Pulmonary artery endothelial cell (primary cell): ENCODE measurements around the gene HS6ST1. TPM values are rescaled to one million over a fixed set of nuclear protein-coding genes. Genes with fewer than 3 reads are reported as not detected.
"Not testable (repeated sequence)": the region's sequence is repeated elsewhere in the genome, so short reads cannot be mapped to it uniquely, and the experiment has no call there.

ENCODE experiments used
- DNase-seq: peaks from one replicate; pipeline ENCODE4 v3.0.0-alpha.2; 2011; ENCODE audit warnings: low read depth, low spot score
- total RNA-seq: library from RNA; depleted of rRNA; stranded (reverse); fragments of >200 nt; gene quantifications from 2 replicates; pipeline ENCODE4 v1.2.3, GENCODE V29; 2014

The HS6ST1 gene
- total RNA-seq, 1 donor from 2014 or later = 13.3 TPM

DNA sequence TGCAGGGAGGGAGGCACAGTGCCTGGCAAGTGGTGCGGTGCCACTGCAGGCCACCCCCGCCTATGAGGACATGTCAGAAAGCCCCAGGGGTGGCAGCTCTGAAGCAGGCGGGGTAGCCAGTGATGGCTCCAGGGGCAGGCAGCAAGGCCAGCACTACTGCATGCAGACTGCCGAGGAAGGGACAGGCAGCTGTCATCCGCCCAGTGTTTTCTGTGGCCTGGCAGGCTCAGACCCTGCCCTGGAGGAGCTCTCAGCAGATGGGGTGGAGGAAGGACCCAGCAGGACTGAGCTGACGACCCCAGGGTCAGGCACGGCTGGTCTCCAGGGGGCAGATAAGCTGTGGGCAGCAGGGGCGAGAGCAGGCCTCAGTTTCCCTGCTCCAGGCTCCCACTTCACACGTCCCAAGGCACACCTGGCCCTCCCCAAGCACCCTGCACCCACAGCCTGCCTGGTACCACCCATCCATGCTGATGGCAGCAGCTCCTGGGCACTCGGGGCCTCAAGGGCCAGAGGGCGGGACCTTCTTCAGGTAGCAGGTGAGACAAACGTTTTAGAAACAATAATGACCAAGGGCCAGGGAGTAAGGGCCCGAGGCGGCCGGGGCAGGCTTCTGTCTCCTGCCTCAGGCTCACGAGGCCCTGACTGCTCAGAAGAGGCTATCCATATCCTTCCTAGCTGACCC lies 48.5 kb downstream of the HS6ST1 start:
- no peak for DNase-seq

DNA sequence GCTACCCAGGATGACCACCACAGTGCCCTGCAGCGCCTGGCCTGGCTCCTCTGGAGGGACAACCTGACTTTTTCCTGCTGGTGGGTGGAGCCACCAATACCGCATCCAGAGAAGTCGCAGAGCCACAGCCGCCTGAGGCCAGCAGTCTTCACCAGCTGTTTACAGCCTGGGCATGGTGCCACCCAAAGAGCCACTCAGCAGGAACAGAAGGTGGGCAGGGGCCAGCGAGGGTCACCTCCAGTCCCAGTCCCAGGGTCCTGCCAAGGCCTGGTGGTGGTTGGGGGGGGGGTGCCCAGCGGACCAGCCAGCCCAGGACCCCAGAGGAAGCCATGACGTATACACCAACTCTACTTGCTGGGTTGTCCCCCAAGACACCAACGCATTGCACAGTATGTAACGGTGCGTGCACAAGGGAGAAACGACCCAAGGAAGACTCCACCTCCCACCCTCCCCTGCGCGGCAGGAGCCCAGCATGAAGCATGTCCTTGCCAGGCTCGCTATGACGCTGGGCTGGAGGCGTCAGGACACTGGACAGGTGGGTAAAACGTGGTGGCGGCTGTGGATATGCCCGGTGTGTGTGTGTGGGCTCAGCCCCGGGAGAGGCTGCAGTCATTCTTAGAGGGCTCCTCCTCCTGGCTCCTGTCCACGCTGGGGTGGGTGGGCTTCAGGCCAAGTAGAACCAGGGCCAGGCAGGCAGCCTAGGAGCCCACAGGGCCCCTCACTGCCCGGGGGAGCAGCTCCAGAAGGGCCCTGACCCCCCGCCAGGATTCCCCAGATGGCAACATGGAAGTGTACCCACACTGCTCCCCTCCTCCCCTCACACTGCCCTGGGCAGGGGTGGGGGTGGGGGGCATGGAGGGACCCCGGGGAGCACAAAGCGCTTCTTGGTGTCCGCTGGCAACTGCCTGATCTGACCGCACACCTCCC lies 49.3 kb downstream of the HS6ST1 start:
- DNase-seq = no peak

DNA sequence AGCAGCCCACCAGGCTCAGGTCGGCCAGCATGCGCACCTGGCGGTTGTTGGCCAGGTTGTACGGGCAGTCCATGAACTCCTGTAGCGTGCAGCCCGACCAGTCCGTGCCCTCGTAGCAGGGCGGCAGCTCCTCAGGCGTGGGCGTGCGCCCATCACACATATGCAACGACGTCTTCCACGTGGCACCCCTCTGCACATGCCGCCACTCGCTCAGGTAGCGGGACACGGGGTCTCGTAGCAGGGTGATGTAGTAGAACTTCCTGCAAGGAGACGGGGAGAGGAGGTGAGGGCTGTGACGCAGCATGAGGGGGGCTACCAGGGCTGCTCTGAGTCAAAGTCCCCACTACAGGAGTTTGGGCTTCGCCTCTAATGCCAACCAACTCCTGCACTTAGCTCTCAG lies 50.1 kb downstream of the HS6ST1 start:
- not testable (repeated sequence) for DNase-seq

DNA sequence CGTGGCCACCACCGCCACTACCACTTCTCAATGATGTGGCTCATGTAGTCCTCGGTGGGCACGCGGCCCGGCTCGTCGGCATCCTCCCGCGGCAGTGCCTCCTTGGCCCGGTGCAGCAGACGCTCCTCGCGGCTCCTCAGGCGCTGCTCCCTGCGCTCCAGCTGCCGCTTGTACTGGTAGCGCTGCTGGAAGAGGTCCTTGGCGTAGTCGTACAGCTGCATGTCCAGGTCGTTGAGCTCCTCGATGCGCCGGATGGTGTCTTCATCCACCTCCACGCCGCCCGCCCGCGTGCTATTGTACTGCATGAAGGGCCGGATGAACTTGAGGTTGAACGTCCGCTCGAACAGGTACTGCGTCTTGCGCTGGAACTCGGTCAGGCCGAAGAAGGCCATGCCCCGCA lies 50.5 kb downstream of the HS6ST1 start:
- not testable (repeated sequence) for DNase-seq

DNA sequence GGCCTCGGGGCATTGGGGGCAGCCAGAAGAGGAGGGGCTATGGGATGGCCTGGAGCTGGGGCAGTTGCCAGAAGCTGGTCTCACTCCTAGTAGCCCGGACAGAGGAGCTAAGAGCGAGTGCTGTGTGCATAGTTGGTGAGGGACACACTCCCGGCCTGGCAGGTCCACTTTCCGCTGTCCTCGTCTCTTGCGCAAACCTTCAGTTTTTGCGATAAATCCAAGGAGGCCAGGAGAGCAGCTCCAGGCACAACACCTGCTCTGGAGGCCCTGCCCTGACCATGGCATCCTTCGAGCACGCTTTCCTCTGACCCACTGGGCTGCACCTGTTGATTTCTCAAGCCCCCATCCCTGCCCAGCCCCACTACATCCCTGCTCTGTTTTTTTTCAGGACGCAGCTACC lies 51.0 kb downstream of the HS6ST1 start:
- not testable (repeated sequence) for DNase-seq

DNA sequence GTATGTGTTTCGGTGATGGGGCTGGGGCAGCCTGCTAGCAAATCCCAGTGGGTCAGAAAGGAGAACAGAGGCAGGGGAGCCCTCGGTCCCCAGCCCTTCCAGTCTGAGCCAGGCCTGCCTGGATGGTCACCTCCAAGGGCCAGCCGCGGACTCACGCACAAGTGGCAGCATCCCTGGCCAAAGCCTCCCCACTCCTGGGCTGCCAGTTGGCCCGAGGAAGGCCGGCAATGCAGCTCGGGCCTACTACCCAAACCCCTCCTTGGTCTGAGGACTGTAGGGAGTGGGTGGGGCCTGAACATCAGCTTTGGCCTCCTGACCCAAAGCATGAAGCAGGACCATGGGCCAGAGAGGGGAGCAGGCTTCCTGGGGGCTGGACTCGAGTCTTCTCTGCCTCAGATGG lies 51.5 kb downstream of the HS6ST1 start:
- not testable (repeated sequence) for DNase-seq

DNA sequence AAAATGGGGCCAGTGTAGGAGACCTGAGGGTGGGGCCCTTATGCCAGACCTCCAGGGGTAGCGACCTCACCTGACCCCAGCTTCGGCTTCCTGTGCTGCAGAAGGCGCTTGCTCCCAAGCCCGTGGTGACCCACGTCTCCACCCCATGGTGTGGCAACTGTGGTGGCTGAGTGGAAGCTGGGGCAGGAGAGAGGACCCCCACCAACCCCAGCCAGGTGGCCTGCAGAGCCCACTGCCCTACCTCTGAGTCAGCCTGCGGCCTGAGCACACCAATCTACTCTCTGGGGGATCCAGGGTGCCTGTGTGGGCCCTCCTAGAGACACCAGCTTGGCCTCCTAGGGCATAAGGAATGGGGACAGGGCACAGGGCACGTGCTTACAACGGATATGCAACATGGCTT lies 52.2 kb downstream of the HS6ST1 start:
- not testable (repeated sequence) for DNase-seq

DNA sequence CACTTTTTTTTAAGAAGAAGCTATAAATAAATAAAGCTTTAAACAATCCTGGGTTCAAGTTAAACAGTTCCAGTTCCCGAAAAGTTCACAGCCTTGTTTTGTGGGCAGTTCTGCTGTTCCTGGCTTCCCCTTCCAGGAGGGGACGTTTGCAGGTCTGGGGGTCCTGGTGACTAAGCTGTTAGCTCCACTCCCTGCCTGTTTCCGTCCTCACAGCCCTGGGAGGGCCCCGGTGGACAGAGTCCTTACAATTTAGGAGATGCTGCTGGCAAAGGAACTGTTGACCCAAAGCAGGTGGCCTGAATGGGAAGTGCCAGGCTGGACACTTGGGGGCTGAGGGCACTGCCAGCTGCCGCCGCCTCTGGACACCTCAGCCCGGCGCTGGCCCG lies 53.1 kb downstream of the HS6ST1 start:
- not testable (repeated sequence) for DNase-seq

DNA sequence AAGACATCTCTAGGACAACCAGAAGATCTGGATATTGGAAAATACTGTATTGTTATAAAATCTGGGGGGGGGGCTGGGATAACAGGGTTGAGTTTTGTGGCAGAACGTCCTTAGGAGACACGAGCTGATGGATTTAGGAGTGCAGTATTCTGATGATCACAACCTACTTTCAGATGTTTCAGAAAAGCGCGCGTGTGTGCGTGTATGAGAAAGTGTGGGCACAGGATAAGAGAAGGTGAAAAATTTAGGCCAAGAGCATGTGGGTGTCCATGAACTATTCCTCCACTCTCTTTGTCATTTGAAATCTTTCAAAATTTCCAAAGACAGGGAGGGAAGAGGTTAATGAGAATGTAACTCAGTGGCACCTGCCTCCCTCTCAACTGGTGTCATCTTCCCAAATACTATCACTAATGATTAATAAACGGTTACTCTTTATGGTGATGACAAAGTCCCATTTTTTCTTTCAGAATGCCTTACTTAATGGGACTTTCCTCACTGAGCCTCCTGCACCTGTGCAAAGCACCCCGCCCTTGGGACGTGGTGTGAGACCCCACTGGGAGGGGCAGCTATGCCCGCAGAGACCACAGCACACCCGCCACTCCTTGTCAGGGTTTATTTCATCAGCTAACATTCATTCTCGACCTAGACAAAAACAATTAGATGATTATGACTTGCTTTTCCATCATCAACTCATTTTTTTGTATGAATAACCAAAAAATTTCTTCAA lies 53.6 kb downstream of the HS6ST1 start:
- no peak for DNase-seq

DNA sequence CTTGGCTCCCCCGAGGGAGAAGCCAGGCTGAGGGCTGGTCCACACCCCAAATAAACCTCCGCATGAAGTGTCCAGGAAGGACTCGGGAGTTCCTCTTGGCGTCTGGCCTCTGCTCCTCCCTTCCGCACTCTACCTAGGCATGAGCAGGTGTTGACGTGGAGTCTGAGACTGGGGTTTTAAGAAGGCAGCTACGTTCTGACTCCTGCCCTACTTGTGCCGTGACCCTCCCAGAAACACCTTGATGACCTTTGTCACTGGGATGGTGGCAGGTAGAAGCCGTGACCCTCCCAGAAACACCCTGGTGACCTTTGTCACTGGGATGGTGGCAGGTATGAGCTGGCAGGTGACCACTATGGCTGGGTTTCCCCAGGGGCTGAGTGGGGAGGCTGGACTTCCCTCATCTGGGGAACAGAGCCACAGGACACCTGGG lies 54.8 kb downstream of the HS6ST1 start:
- no peak for DNase-seq

DNA sequence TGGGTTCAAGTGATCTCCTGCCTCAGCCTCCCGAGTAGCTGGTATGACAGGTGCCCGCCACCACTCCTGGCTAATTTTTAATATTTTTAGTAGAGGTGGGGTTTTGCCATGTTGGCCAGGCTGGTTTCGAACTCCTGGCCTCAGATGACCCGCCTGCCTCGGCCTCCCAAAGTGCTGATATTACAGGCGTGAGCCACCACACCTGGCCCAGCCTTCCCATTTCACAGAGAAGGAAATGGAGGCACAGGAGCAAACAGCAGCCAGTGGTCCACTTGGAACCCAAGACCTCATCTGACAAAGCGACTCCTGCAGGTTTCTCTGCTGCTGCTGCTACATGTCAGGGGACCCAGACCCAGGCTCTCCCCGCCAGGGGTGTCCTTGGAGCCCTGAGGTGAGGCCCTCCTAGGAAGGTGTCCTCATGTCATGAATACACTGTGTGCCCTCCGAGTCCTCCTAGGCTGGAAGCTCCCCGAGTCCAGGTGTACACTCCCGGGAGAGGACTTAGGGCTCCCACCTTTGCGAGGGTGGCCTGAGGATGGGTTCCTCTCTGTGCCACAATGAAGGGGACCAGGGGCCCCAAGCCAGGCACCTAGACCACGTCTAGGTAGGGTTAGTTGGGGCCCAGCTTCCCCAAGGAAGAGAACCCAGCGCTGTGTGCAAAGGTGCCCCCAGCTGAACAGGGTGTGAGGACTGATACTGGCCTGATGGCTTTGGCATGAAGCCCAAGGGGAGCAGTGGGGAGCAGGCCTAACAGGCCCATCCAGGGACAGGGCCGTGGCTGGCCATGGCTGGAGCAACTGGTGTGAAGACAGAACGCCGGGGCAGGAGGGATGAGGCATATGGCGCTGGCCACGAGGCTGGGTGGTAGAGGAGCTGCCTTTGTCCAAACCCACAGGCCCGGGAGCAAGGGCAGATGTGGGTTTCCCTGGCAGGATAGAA lies 56.1 kb downstream of the HS6ST1 start:
- DNase-seq = no peak

DNA sequence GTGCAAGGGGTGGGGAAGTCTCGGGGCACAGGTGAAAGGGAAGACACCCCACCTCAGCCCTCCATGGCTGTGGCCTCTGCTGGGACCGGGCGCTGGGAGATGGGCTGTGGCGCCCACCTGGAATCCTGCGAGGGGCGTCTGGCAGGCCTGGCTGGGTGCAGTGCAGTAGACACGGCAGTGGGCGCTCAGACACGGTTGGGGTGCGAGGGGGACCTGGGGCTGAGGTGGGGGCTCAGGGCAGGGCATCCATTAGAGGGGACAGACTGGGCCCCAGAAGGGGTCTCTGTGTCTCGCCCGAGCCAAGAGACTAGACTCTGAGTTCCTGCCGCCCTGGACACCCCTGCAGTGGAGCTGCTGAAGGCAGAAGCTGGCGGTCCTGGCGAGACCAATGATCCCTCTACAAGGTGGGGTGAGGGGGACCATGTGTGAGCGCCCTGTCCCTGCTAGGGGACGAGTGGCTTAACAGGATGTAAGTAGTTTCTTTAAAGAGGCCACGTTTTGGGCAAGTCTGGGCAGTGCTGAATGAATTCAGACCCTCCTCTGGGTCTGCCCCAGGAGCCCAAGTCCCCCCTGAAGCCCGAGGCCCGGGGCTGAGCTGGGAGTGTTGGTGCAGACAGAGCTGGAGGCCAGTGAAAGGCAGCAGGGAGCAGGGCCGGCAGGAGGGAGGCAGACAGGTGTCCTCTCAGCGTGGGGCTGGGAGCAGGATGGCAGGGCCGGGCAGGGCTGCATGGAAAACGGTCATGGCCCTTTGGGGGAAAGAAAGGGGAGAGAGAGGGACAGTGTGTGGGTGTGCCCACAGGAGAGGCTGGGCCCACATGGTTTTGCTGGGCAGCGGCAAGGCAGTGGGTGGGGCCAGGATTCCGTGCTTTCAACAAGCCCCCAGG lies 57.2 kb downstream of the HS6ST1 start:
- no peak for DNase-seq

DNA sequence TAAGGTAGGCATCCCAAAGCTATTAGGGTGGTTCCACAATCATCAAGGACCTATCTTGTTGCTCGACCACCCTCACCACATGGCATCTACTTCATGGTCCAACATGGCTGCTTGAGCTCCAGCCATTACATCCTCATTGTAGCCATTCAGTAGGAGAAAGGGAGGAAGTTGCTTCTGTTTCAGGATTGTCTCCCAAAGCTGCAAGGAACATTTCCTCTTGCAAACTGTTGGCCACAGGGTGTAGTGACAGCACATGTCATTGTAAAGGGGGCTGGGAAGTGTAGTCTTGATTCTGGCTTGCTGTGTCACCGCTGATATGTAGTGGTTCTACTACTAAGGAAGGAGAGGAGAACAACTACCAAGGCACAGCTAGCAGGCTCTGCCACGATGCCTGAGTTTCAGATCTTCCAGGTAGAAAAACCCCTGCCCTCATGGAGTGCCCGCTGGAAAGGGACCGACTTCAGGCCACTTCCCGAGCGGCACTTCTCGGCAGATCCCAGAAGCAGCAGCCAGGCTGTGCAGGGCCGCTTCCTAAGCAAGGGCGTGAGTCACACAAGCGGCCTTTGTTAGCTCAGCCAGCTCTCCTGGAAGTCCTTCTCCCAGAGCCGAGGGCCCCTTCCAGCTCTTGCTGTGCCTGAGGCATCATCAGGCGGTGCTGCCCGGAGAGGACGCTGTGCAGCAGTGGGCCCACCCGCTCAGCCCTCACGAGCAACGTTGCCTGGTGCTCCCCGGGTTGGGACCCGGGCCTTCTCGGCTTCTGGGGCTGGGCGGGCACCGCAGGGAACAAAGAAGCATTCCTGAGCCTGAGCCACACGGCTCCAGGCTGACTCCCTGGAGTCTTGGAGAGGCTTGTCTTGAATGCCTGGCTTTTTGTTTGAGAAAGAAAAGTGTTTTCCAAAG lies 58.2 kb downstream of the HS6ST1 start:
- peak; percentile 66 for DNase-seq

DNA sequence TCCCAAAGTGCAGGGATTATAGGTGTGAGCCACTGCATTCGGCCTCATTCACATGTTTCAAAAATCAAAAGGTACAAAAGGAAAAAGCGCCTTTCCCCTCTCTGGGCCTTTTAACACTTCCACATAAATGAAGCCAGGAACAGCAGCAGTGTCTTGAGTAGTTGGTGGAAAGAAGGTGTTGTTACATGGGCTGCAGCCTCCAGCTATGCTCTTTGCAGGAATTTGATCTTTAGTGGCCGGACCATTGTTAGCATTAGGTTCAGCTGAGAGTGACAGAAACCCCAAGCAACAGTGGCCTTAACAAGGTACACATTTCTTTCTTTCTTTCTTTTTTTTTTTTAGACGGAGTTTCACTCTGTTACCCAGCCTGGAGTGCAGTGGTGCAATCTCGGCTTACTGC lies 59.1 kb downstream of the HS6ST1 start:
- DNase-seq = no peak

DNA sequence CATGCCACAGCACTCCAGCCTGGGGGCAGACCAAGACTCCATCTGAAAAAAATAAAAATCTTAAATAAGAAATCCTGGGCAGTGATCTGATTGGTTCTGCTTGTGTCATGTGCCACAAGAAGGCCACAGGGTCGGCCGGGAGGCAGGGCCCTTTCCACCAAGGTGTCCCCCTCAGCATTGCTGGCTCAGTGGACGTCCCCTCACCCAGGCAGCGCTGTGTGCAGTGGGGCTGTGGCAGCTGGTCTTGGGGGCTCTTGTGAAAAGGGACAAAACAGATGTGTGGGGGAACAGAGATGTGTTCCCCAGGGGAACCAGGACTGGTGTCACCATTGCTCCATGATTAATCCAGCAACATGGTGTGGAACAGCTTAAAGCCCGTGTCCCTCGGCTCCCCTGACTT lies 60.5 kb downstream of the HS6ST1 start:
- DNase-seq = no peak

DNA sequence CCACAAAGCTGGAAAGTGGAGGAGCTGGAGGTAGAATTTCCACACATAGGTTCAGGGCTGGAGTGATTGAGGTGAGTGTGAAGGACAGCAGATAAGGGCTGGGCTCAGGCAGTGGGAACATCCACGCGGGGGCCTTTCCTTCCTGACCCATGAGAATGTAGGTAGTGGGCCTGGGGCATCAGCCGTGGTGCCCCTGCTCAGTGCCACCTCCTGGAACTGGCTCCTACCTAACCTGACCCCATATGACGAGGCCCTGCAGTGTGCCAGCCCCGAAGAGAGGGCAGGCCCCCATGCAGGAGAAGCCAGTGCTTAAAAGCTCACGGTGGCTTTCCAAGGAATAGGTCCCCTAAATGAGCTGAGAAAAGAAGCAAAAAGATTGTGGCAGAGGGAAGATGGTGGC lies 66.2 kb downstream of the HS6ST1 start:
- DNase-seq = no peak

DNA sequence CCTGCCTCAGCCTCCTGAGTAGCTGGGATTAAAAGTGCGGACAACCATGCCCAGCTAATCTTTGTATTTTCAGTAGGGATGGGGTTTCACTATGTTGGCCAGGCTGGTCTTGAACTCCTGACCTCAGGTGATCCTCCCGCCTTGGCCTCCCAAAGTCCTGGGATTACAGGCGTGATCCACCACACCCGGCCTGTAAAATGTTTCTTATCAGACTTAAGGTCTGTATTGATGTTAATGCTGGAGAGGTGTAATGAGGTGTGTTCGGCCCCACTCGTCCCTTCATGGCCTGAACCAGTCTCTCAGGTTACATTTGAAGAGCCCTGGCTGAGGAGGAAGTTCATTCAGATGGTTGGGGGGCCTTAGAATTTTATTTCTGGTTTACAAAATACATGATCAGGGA lies 66.6 kb downstream of the HS6ST1 start:
- not testable (repeated sequence) for DNase-seq

DNA sequence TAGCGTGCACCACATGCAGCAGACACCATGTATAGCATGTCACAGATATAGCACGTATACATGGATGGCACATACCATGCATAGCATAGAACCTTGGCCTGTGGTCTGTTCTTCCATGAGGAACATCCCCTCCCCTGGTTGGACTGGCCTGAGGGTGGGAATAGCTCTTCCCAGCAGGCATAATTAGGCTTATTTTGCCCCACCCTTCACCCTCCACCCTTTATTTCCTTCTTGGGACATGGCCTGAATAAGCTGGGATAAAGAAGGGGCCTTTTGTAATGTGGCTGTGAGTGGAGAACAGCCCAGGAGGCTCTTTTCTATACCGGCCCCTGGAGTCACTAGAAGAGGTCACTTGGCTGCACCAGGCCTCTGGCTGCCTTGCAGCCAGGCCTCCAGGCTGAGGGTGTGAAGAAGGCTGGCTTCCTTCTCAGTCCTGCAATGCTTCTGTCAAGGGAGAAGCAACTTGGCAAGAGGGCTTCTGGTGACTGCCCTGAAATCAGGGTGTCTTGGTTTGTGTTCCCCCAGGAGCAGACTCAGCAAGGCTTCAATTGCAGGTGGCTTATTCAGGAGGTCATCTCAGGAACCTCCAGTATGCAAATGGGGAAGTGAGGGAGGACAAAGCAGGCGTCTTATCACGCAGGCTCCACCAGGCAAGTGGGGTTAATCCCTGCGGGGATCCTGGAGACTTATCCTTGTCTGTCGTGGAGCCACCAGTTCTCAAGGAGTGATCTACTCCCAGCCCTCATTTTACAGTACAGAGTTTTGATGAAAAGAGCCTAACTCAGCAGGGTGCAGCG lies 68.2 kb downstream of the HS6ST1 start:
- no peak for DNase-seq
